Measurements from ENCODE around the gene FARS2.
"Not testable (repeated sequence)": the region's sequence is repeated elsewhere in the genome, so short reads cannot be mapped to it uniquely, and the experiment has no call there.

FARS2 gene

DNA sequence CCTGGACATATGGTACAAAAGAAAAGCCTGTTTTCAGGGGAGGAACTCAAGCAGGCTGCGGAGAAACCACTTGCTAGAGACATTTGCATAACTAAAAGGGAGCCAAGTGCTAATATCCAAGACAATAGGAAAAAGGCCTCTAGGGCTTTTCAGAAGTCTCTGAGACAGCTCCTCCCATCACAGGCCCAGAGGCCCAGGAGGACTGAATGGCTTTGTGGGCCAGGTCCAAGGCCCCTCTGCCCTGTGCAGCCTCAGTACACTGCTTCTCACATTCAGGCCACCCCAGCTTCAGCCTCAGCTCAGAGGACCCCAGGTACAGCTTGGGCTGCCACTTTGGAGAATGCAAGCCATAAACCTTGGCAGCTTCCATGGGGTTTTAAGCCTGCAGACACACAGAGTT, 545.1 kb downstream of the FARS2 start:
- DNase-seq (ENCODE audit: low spot score): not testable (repeated sequence)

GRCh38 chr6:5809450-5809849, 548.1 kb downstream of the FARS2 start:
- no peak for DNase-seq (ENCODE audit: low spot score)

- DNase-seq (ENCODE audit: low spot score): no peak
Measured at GRCh38 chr6:5811997-5812396, 550.7 kb downstream of the FARS2 start.

- DNase-seq (ENCODE audit: low spot score): no peak
Measured at GRCh38 chr6:5813625-5814027, 552.3 kb downstream of the FARS2 start.

- no peak for DNase-seq (ENCODE audit: low spot score)
Measured at GRCh38 chr6:5814116-5814515, 552.8 kb downstream of the FARS2 start.

- DNase-seq (ENCODE audit: low spot score): no peak
Measured at GRCh38 chr6:5814901-5815300, 553.6 kb downstream of the FARS2 start.

- DNase-seq (ENCODE audit: low spot score): no peak
Measured at GRCh38 chr6:5817869-5818268, 556.6 kb downstream of the FARS2 start.

- DNase-seq (ENCODE audit: low spot score): no peak
Measured at GRCh38 chr6:5818959-5819358, 557.6 kb downstream of the FARS2 start.
